Trophoblast cell (in vitro differentiated cells and primary cell): ENCODE data around the gene CELF4.

ENCODE experiments used
- DNase-seq, 2 donors: peaks; one replicate each; pipeline ENCODE4 v3.0.0-alpha.2; 2016
- H2AFZ ChIP-seq: 2 replicates; pipeline ENCODE4 v1.6.1; 2013; ENCODE audit warnings: low read length, moderate library complexity, mild to moderate bottlenecking; ENCODE audit not compliant: insufficient read depth, poor library complexity
- H2AK5ac ChIP-seq: 2 replicates; pipeline ENCODE4 v1.6.1; 2013; ENCODE audit warnings: mild to moderate bottlenecking, low read length
- H2BK120ac ChIP-seq: 2 replicates; pipeline ENCODE4 v1.6.1; 2013; ENCODE audit warnings: low read length, mild to moderate bottlenecking, moderate library complexity; ENCODE audit not compliant: insufficient read depth, poor library complexity
- H2BK12ac ChIP-seq: 2 replicates; pipeline ENCODE4 v1.6.1; 2013; ENCODE audit warnings: mild to moderate bottlenecking, low read length, moderate library complexity
- H2BK5ac ChIP-seq: 2 replicates; pipeline ENCODE4 v1.6.1; 2013; ENCODE audit warnings: low read length, low read depth, moderate library complexity, mild to moderate bottlenecking; ENCODE audit not compliant: poor library complexity
- H3K14ac ChIP-seq: 2 replicates; pipeline ENCODE4 v1.6.1; 2013; ENCODE audit warnings: mild to moderate bottlenecking, low read length
- H3K18ac ChIP-seq: 2 replicates; pipeline ENCODE4 v1.6.1; 2013; ENCODE audit warnings: mild to moderate bottlenecking, low read length
- H3K23ac ChIP-seq: 2 replicates; pipeline ENCODE4 v1.6.1; 2013; ENCODE audit warnings: low read length
- H3K27ac ChIP-seq: 2 replicates; pipeline ENCODE4 v1.5.1; 2013; ENCODE audit warnings: low read depth, mild to moderate bottlenecking, inconsistent platforms, low read length, moderate library complexity
- H3K27me3 ChIP-seq: 2 replicates; pipeline ENCODE4 v1.6.1; 2013; ENCODE audit warnings: inconsistent platforms, mild to moderate bottlenecking, low read length, moderate library complexity; ENCODE audit not compliant: insufficient read depth
- H3K36me3 ChIP-seq, 2 experiments: 1 replicate in 1 of 2; 2 replicates in 1 of 2; pipeline ENCODE4 v1.6.1; 2013; ENCODE audit warnings: low read length in 2 of 2, mild to moderate bottlenecking in 2 of 2, moderate library complexity in 1 of 2; ENCODE audit not compliant: insufficient read depth in 2 of 2, control insufficient read depth in 1 of 2
- H3K4ac ChIP-seq: 2 replicates; pipeline ENCODE4 v1.6.1; 2013; ENCODE audit warnings: low read depth, mild to moderate bottlenecking, low read length, moderate library complexity
- H3K4me1 ChIP-seq, 2 experiments: 1 replicate in 1 of 2; 2 replicates in 1 of 2; pipeline ENCODE4 v1.6.1; 2013; ENCODE audit warnings: low read length in 2 of 2, mild to moderate bottlenecking in 2 of 2, moderate library complexity in 1 of 2; ENCODE audit not compliant: insufficient read depth in 2 of 2, control insufficient read depth in 1 of 2
- H3K4me2 ChIP-seq: 2 replicates; pipeline ENCODE4 v1.6.1; 2013; ENCODE audit warnings: inconsistent platforms, mild to moderate bottlenecking, low read length, moderate library complexity
- H3K4me3 ChIP-seq: 2 replicates; pipeline ENCODE4 v1.5.1; 2013; ENCODE audit warnings: mild to moderate bottlenecking, low read depth, low read length, inconsistent platforms
- H3K79me1 ChIP-seq: one replicate; pipeline ENCODE4 v1.6.1; 2013; ENCODE audit warnings: low read length
- H3K79me2 ChIP-seq: 2 replicates; pipeline ENCODE4 v1.6.1; 2013; ENCODE audit warnings: low read length, mild to moderate bottlenecking; ENCODE audit not compliant: control insufficient read depth, insufficient read depth, poor library complexity
- H3K9ac ChIP-seq: 2 replicates; pipeline ENCODE4 v1.6.1; 2013; ENCODE audit warnings: mild to moderate bottlenecking, low read length
- H3K9me3 ChIP-seq: 2 replicates; pipeline ENCODE4 v1.6.1; 2013; ENCODE audit warnings: low read depth, mild to moderate bottlenecking, control low read depth, inconsistent platforms, low read length; ENCODE audit not compliant: insufficient read depth
- H4K12ac ChIP-seq: 2 replicates; pipeline ENCODE4 v1.6.1; 2013; ENCODE audit warnings: low read depth, mild to moderate bottlenecking, low read length, moderate library complexity
- H4K8ac ChIP-seq: 2 replicates; pipeline ENCODE4 v1.6.1; 2013; ENCODE audit warnings: low read depth, mild to moderate bottlenecking, low read length, moderate library complexity
- H4K91ac ChIP-seq: one replicate; pipeline ENCODE4 v1.6.1; 2013; ENCODE audit warnings: low read depth, mild to moderate bottlenecking, low read length, moderate library complexity
- WGBS: extraction: QIAGEN DNeasy Blood & Tissue Kit; methylation state at CpG from one replicate; pipeline ENCODE4 v1.1.7; 2013; ENCODE audit warnings: missing lambda C conversion rate; ENCODE audit not compliant: insufficient read length, insufficient coverage; ENCODE audit errors: extremely low coverage; 5-methylcytosine and 5-hydroxymethylcytosine counted together

CELF4 gene

DNA sequence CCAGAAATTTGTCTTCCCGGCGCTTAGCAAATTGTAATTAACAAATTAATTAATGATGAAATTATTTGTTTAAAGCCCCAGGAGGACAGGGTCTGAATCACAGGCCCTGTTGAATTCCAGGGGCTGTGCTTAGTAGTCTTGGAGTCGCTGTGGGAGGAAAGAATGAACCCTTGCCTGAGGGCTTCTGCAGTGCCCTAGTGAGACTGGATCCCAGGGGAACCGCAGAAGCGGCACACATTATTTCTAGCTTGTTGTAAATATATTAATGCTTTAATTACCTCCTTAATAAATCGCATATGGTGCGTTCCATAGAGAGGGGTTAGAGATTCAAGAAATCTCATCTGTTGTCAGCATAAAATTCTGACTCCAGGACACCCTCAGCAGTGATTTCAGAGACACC lies 235.4 kb downstream of the CELF4 start:
- no peak overlapping the region for H4K91ac ChIP-seq
- no peak overlapping the region for H3K14ac ChIP-seq
- H2AFZ ChIP-seq: no peak overlapping the region
- H3K9ac ChIP-seq: no peak overlapping the region
- H3K27ac ChIP-seq: no peak overlapping the region
- no peak overlapping the region for H2AK5ac ChIP-seq
- H3K9me3 ChIP-seq: peaks cover 2% of the 10 kb centered on the region
- H4K8ac ChIP-seq: no peak overlapping the region
- no peak overlapping the region for H3K4ac ChIP-seq
- H3K18ac ChIP-seq: no peak overlapping the region
- no peak overlapping the region for H3K4me2 ChIP-seq
- no peaks in the 10 kb centered on the region for H3K36me3 ChIP-seq
- no peaks in the 10 kb centered on the region for H3K27me3 ChIP-seq
- WGBS: no CpG with 5 or more reads among the region's 7 CpGs
- no peaks in the 10 kb centered on the region for H3K79me1 ChIP-seq
- peaks cover 0 to 2% of the 10 kb centered on the region in 2 experiments for H3K4me1 ChIP-seq
- H2BK5ac ChIP-seq: no peak overlapping the region
- H2BK12ac ChIP-seq: no peak overlapping the region
- H3K23ac ChIP-seq: no peak overlapping the region
- no peaks in the 10 kb centered on the region for H3K79me2 ChIP-seq
- DNase-seq: no peak
- no peak overlapping the region for H4K12ac ChIP-seq
- H2BK120ac ChIP-seq: no peak overlapping the region
- no peak overlapping the region for H3K4me3 ChIP-seq

DNA sequence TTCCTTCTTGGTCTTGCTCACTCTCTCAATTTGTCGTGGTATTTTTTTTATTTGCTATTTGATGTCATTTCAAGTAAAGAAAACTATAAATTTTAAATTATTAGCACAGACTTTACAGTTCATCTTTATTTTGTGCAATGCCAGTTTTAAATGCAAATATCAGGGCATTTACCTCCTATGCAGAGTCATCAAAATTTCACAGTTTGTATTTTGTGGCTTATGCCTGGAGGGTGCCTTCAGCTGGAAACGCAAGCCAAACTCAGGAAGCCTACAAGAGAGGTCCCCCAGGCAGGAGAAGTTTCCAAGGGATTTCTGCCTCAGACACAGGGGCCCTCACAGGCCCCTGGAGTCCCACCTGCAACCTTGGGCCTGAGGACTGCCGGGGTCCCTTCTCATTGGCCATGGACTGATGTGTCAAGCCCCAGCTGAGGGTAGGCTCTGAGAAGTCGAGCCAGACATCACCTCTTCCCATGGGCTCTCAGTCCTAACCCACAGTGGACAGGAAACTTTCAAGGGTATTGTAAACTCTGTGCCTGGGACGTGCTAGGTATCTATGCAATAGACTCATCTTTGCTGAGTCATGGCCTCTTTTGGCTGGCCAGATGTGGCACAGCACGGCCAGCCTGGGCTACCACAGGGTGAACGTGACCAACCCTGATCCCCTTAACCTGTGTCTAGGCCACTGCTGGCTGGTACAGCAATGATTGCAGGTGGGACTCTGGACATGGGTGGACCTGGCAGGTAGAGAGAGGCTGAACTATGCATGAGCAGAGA lies 236.5 kb downstream of the CELF4 start:
- no peak overlapping the region for H3K27ac ChIP-seq
- no peak overlapping the region for H3K14ac ChIP-seq
- no peak overlapping the region for H3K4me3 ChIP-seq
- no peak overlapping the region for H3K18ac ChIP-seq
- no peak overlapping the region for H4K8ac ChIP-seq
- no peak overlapping the region for H3K23ac ChIP-seq
- H3K36me3 ChIP-seq: no peaks in the 10 kb centered on the region
- DNase-seq: no peak
- peaks cover 2% of the 10 kb centered on the region for H3K9me3 ChIP-seq
- H3K9ac ChIP-seq: no peak overlapping the region
- no peak overlapping the region for H2AFZ ChIP-seq
- H3K79me1 ChIP-seq: no peaks in the 10 kb centered on the region
- no peak overlapping the region for H2AK5ac ChIP-seq
- H3K27me3 ChIP-seq: no peaks in the 10 kb centered on the region
- no peak overlapping the region for H2BK12ac ChIP-seq
- WGBS: no CpG with 5 or more reads among the region's 7 CpGs
- H3K79me2 ChIP-seq: no peaks in the 10 kb centered on the region
- H3K4me1 ChIP-seq: peaks cover 0 to 2% of the 10 kb centered on the region in 2 experiments
- H4K12ac ChIP-seq: no peak overlapping the region
- H2BK5ac ChIP-seq: no peak overlapping the region
- H3K4ac ChIP-seq: no peak overlapping the region
- H2BK120ac ChIP-seq: no peak overlapping the region
- no peak overlapping the region for H4K91ac ChIP-seq
- no peak overlapping the region for H3K4me2 ChIP-seq

DNA sequence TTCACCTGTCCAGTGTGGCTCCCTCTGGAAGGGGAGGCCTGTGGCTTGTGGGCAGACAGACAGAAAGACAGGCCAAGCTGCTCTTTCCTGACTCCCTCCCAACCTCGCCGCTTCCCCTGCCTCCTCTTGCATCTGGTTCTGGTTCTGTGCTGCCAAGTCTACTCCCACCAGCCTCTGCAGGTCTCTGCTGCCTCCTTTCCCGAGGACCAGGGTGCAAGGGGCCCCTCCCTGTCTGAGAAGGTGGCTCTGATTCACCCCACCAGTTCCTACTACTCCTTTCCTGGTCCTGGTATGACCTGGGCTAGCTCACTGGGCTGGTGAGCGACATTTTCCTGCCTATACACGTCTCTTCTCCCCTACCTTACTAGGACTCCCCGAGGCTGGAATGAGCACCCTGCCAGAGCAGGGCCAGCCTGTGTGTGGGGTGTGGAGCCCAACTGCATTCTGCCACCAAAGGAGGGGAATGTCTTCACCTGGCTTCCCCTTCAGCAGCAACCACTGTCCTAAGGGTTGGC lies 238.5 kb downstream of the CELF4 start:
- no peak overlapping the region for H3K4me2 ChIP-seq
- H4K8ac ChIP-seq: no peak overlapping the region
- H3K79me1 ChIP-seq: no peaks in the 10 kb centered on the region
- DNase-seq: no peak
- H3K27me3 ChIP-seq: no peaks in the 10 kb centered on the region
- no peak overlapping the region for H2BK120ac ChIP-seq
- H2AK5ac ChIP-seq: no peak overlapping the region
- WGBS: no CpG with 5 or more reads among the region's 6 CpGs
- H3K18ac ChIP-seq: no peak overlapping the region
- H3K27ac ChIP-seq: no peak overlapping the region
- no peak overlapping the region for H4K12ac ChIP-seq
- no peaks in the 10 kb centered on the region for H3K79me2 ChIP-seq
- no peak overlapping the region for H2AFZ ChIP-seq
- no peak overlapping the region for H3K4me3 ChIP-seq
- peaks cover 2% of the 10 kb centered on the region for H3K9me3 ChIP-seq
- peak overlapping the region; percentile 21 for H3K9ac ChIP-seq
- no peak overlapping the region for H2BK12ac ChIP-seq
- peaks cover 0 to 2% of the 10 kb centered on the region in 2 experiments for H3K4me1 ChIP-seq
- no peak overlapping the region for H4K91ac ChIP-seq
- no peak overlapping the region for H2BK5ac ChIP-seq
- H3K23ac ChIP-seq: no peak overlapping the region
- H3K36me3 ChIP-seq: no peaks in the 10 kb centered on the region
- H3K14ac ChIP-seq: no peak overlapping the region
- no peak overlapping the region for H3K4ac ChIP-seq

DNA sequence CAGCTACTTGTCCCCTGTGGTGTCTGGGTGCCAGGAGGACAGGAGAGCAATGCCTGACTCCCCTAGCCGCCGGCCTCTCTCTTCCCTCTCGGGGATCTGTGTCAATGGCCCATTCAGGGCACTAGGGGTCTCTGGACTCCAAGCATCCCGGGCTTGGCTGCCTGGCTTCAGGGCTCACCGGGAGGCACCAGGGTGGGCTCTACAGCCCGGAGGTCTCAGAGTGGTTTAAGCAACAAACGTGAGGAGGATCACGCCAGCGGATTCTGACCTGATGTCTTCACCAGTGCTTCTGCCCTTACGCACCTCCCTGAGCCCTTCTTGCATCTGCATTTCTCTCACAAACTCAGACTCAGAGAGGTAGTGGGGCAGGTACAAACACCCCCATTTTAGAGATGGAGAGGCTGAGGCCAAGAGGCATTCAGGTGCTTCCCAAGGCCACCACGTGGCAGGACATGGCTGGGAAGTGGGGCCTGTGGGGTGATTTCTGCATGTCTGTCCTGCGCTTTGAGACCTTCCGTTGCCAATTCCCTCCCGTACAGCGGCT lies 243.0 kb downstream of the CELF4 start:
- no peak overlapping the region for H2BK5ac ChIP-seq
- no peak overlapping the region for H4K91ac ChIP-seq
- no peak overlapping the region for H3K18ac ChIP-seq
- no peak overlapping the region for H4K12ac ChIP-seq
- H2AK5ac ChIP-seq: no peak overlapping the region
- H2BK120ac ChIP-seq: no peak overlapping the region
- H3K4me1 ChIP-seq: no peaks in the 10 kb centered on the region
- no CpG with 5 or more reads among the region's 15 CpGs for WGBS
- no peak overlapping the region for H4K8ac ChIP-seq
- no peak overlapping the region for H2BK12ac ChIP-seq
- no peaks in the 10 kb centered on the region for H3K79me1 ChIP-seq
- no peak overlapping the region for H3K4ac ChIP-seq
- H3K14ac ChIP-seq: no peak overlapping the region
- peak; percentile 3 to 59 for DNase-seq
- H3K4me2 ChIP-seq: no peak overlapping the region
- H3K27ac ChIP-seq: no peak overlapping the region
- no peak overlapping the region for H3K4me3 ChIP-seq
- no peaks in the 10 kb centered on the region for H3K9me3 ChIP-seq
- H3K79me2 ChIP-seq: no peaks in the 10 kb centered on the region
- no peak overlapping the region for H3K9ac ChIP-seq
- no peak overlapping the region for H3K23ac ChIP-seq
- H2AFZ ChIP-seq: no peak overlapping the region
- H3K36me3 ChIP-seq: no peaks in the 10 kb centered on the region
- no peaks in the 10 kb centered on the region for H3K27me3 ChIP-seq
